ENCODE results near the gene EPAS1.

DNA sequence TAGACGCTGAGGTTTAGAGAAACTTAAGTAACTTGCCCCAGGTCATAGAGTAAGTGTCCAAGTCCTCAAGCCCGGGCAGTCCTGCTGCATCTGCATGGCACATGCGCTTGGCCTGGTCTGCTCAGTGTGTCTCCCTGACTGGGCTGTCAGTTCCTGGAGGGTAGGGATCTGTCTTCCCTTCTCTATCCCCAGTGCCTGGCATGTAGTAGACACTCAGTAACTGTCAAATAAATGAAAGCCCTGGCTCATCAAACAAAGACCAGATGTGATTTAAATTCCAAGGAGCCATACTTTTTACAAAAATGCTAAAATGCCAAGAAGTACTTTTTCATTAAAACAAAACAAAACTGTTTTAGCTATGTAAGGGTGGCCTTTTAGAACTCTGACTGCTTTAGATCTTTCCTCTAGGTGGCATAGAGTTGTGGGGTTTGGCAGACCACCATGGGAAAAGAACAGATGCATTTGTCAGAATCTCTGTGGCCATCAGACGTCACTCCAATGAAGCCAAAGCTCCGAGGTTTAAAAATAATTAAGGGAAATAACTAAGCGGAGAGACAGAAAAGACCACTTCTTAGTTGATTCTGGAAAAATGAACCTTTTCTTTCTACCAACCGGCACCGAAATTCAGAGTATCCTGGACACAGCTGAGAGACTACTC lies 34.0 kb downstream of the EPAS1 start:
- no peak for TF ChIP-seq POLR2A (IDR thresholded peaks at IDR 0.05; ENCODE audit: low read length)
- no peak for TF ChIP-seq GATA1 (IDR thresholded peaks at IDR 0.05; ENCODE audit: low read depth, low read length)

Measured in erythroblast (primary cell).